Neural cell (in vitro differentiated cells): Measurements from ENCODE around the gene MYBPHL. TPM values are rescaled to one million over a fixed set of nuclear protein-coding genes. Genes with fewer than 3 reads are reported as not detected.

ENCODE experiments used
- H2AFZ ChIP-seq: fragments of 200-600, 300-800 bp; sonication (generic), shearing (Covaris generic); 2 replicates; pipeline ENCODE4 v1.6.0; 2014; ENCODE audit warnings: low read depth, mild to moderate bottlenecking, antibody characterized with exemption, low read length, moderate library complexity
- H3F3A ChIP-seq: fragments of 200-600 bp; shearing (Covaris generic); 2 replicates; pipeline ENCODE4 v1.6.1; 2016; ENCODE audit warnings: mild to moderate bottlenecking, moderate library complexity, mixed read lengths, antibody characterized with exemption, low read length; ENCODE audit not compliant: insufficient read depth, poor library complexity, severe bottlenecking
- H3K27ac ChIP-seq: fragments of 200-600, 300-800 bp; sonication (generic), shearing (Covaris generic); 2 replicates; pipeline ENCODE4 v1.5.1; 2014; ENCODE audit warnings: mild to moderate bottlenecking, low read length, moderate library complexity
- H3K27me3 ChIP-seq: fragments of 300-800, 200-600 bp; sonication (generic), shearing (Covaris generic); 2 replicates; pipeline ENCODE4 v1.6.0; 2014; ENCODE audit warnings: mild to moderate bottlenecking, low read depth, low read length, moderate library complexity; ENCODE audit not compliant: insufficient read depth
- H3K36me3 ChIP-seq: fragments of 300-800, 200-600 bp; sonication (generic), shearing (Covaris generic); 2 replicates; pipeline ENCODE4 v1.5.1; 2014; ENCODE audit warnings: mild to moderate bottlenecking, antibody characterized with exemption, low read length, moderate library complexity; ENCODE audit not compliant: insufficient read depth
- H3K4me2 ChIP-seq: fragments of 300-800, 200-600 bp; sonication (generic), shearing (Covaris generic); 2 replicates; pipeline ENCODE4 v1.6.0; 2014; ENCODE audit warnings: mild to moderate bottlenecking, low read length
- H3K4me3 ChIP-seq: fragments of 300-800, 200-600 bp; sonication (generic), shearing (Covaris generic); 2 replicates; pipeline ENCODE4 v1.5.1; 2014; ENCODE audit warnings: mild to moderate bottlenecking, low read length, moderate library complexity
- H3K79me2 ChIP-seq: fragments of 200-600 bp; shearing (Covaris generic); replicated peaks from 2 replicates; pipeline ENCODE4 v1.6.0; 2014; ENCODE audit warnings: mild to moderate bottlenecking, low read length, moderate library complexity; ENCODE audit not compliant: insufficient read depth
- H3K9ac ChIP-seq: fragments of 300-800, 200-600 bp; sonication (generic), shearing (Covaris generic); 2 replicates; pipeline ENCODE4 v1.6.1; 2016; ENCODE audit warnings: mild to moderate bottlenecking, low read length, mixed read lengths
- H3K9me2 ChIP-seq: fragments of 200-600 bp; shearing (Covaris generic); 2 replicates; pipeline ENCODE4 v1.6.1; 2016; ENCODE audit warnings: mild to moderate bottlenecking, low read length, mixed read lengths; ENCODE audit not compliant: insufficient read depth
- H3K9me3 ChIP-seq: fragments of 200-600, 300-800 bp; sonication (generic), shearing (Covaris generic); 2 replicates; pipeline ENCODE4 v1.6.1; 2016; ENCODE audit warnings: mild to moderate bottlenecking, mixed run types, low read length, moderate library complexity, mixed read lengths
- H4K20me1 ChIP-seq: fragments of 200-600 bp; shearing (Covaris generic); 2 replicates; pipeline ENCODE4 v1.6.1; 2016; ENCODE audit warnings: mild to moderate bottlenecking, mixed run types; ENCODE audit not compliant: insufficient read depth
- CTCF ChIP-seq: fragments of 450-650 bp; IDR thresholded peaks from 2 replicates; pipeline ENCODE4 v1.5.1; 2014; ENCODE audit warnings: antibody characterized with exemption, mild to moderate bottlenecking, moderate library complexity; ENCODE audit not compliant: poor library complexity, severe bottlenecking
- EP300 ChIP-seq: fragments of 450-650 bp; conservative IDR thresholded peaks from 2 replicates; pipeline ENCODE4 v1.6.1; 2014; ENCODE audit warnings: antibody characterized with exemption, mild to moderate bottlenecking, moderate library complexity; ENCODE audit not compliant: poor library complexity, severe bottlenecking
- EZH2 ChIP-seq: fragments of 200-600, 300-800 bp; shearing (Covaris generic), sonication (generic); IDR thresholded peaks from 2 replicates; pipeline ENCODE4 v1.6.1; 2014; ENCODE audit warnings: antibody characterized with exemption, low read length, borderline replicate concordance, mild to moderate bottlenecking; ENCODE audit not compliant: insufficient read depth, poor library complexity, severe bottlenecking
- MXI1 ChIP-seq: fragments of 450-650 bp; conservative IDR thresholded peaks from 2 replicates; pipeline ENCODE4 v1.6.1; 2014; ENCODE audit warnings: antibody characterized with exemption, mild to moderate bottlenecking; ENCODE audit not compliant: poor library complexity, severe bottlenecking
- POLR2AphosphoS5 ChIP-seq: IDR thresholded peaks from 2 replicates; pipeline ENCODE4 v1.6.1; 2012
- RAD21 ChIP-seq: fragments of 450-650 bp; conservative IDR thresholded peaks from 2 replicates; pipeline ENCODE4 v1.6.1; 2014; ENCODE audit warnings: antibody characterized with exemption, mild to moderate bottlenecking, moderate library complexity
- REST ChIP-seq: IDR thresholded peaks from 2 replicates; pipeline ENCODE4 v1.6.1; 2012; ENCODE audit warnings: borderline replicate concordance
- SMC3 ChIP-seq: fragments of 450-650 bp; conservative IDR thresholded peaks from 2 replicates; pipeline ENCODE4 v1.6.1; 2014; ENCODE audit warnings: antibody characterized with exemption, mild to moderate bottlenecking, moderate library complexity; ENCODE audit not compliant: poor library complexity
- TAF1 ChIP-seq: IDR thresholded peaks from 2 replicates; pipeline ENCODE4 v1.6.1; 2012; ENCODE audit warnings: low read depth
- polyA plus RNA-seq: library from polyadenylated mRNA; depleted of rRNA; stranded (reverse); fragments of >200 nt; gene quantifications from 2 replicates; pipeline ENCODE4 v1.2.3, GENCODE V29; 2014

The MYBPHL gene
- polyA plus RNA-seq, 1 donor from 2014 or later: 1.6 TPM

- Histone ChIP-seq H3K79me2 (no peaks in the 10 kb centered on the region), H3K4me2 (no peak overlapping the region), H4K20me1 (no peaks in the 10 kb centered on the region), H3K9me3 (peaks cover 3% of the 10 kb centered on the region), H2AFZ (no peak overlapping the region), H3K9me2 (no peaks in the 10 kb centered on the region), H3F3A (no peaks in the 10 kb centered on the region), H3K27ac (no peak overlapping the region), H3K36me3 (peaks cover 15% of the 10 kb centered on the region), H3K4me3 (no peak overlapping the region), H3K27me3 (no peaks in the 10 kb centered on the region), H3K9ac (no peak overlapping the region)
- TF ChIP-seq EP300 (no peak), RAD21 (no peak), EZH2 (no peak), MXI1 (no peak), POLR2AphosphoS5 (no peak), CTCF (no peak), SMC3 (no peak), TAF1 (no peak), REST (no peak)
Observed at GRCh38 chr1:109327285-109327684, 20.5 kb upstream of the MYBPHL start.

- Histone ChIP-seq H3K79me2 (no peaks in the 10 kb centered on the region), H3K4me3 (no peak overlapping the region), H4K20me1 (no peaks in the 10 kb centered on the region), H3F3A (no peaks in the 10 kb centered on the region), H3K36me3 (peaks cover 8% of the 10 kb centered on the region), H2AFZ (no peak overlapping the region), H3K9ac (no peak overlapping the region), H3K27ac (no peak overlapping the region), H3K9me2 (no peaks in the 10 kb centered on the region), H3K9me3 (no peaks in the 10 kb centered on the region), H3K4me2 (no peak overlapping the region), H3K27me3 (no peaks in the 10 kb centered on the region)
- TF ChIP-seq REST (no peak), MXI1 (no peak), EP300 (no peak), SMC3 (no peak), RAD21 (no peak), EZH2 (no peak), POLR2AphosphoS5 (no peak), CTCF (no peak), TAF1 (no peak)
Observed at GRCh38 chr1:109322974-109323373, 16.2 kb upstream of the MYBPHL start.
